HG02943 (cell line): ENCODE data around the gene ECPAS.
"Not testable (repeated sequence)": the region's sequence is repeated elsewhere in the genome, so short reads cannot be mapped to it uniquely, and the experiment has no call there.

ENCODE experiments used
- ATAC-seq: cut with Tn5 transposase; IDR thresholded peaks from one replicate; pipeline ENCODE4 v1.9.1; 2021; ENCODE audit warnings: mild to moderate bottlenecking, low read depth, moderate library complexity; ENCODE audit not compliant: unreplicated experiment

The ECPAS gene

DNA sequence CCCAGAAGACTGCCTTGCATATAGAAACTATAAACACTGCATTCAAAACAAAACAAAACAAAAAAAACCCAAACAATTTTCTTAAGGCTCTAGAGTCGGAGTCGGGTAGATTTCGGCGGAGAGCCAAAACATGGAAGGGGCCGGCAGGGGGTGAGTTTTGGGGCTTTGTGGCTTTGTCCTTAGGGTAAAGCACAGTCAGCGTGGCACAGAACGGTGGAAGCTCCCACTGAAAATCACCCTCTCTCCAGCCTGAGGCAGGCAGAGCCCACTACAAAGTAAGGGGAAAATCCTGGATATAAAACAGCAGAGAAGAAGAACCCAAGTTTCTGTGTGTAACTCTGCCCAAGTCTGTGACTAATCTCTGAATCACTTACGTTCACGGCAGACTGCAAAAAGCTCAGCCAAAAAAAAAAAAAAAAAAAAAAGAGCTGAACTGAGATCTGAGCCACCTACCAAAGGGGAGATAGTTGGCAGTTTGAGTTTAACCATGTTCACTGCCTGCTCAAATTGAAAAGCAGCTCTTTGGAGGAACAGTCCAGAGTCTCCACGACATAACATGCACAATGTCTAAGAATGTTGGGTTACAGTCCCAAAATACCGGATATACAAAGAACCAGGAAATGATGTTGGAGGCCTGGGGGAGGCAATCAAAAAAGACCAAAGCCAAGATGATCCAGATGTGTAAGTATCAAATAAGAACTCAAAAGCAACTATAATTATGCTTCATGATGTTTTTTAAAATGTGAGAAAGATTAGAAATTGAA, 127.5 kb downstream of the ECPAS start:
- no peak for ATAC-seq

DNA sequence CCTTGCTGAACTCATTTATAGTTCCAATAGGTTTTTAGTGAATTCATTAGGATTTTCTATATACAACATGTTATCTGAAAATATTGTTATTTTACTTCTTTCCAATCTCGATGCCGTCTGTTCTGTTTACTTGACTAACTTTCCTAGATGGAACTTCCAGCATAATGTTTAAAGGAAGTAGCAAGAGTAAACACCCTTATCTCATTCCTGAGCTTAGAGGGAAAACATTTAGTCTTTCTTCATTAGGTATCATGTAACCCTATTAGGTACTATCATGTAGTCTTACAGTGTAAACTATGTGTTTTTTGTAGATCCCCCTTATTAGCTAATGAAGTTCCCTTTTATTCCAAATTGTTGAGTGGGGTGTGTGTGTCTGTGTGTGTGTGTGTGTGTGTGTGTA, 131.6 kb downstream of the ECPAS start:
- ATAC-seq, result no peak

DNA sequence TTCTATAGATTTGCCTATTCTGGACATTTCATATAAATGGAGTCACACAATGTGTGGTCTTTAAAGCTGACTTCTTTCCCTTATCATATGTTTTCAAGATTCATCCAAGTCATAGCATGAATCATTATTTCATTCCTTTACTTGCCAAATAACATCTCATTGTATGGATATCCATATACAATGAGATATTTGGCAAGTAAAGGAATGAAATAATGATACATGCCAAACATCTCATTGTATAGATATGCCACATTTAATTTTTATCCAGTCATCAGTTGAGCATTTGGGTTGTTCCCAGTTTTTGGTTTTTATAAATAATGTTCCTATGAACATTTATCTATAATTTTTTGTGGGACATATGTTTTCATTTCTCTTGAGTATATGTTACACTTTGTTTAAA, 133.6 kb downstream of the ECPAS start:
- ATAC-seq, result no peak

DNA sequence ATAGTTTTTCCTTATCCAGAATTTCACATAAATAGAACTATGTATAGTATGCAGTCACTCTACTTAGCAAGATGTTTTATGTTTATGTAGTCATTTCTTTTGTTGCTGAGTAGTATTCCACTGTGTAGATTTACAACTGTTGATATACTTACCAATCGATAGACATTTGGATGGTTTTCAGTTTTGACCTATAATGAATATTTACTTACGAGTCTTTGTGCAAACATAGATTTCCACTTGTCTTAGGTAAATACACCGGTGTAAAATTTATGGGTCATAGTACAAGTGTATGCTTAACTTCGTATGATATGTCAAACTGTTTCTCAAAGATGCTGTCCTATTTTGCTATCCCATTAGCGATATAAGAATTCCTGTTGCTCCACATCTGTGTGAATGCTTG, 134.4 kb downstream of the ECPAS start:
- no peak for ATAC-seq

DNA sequence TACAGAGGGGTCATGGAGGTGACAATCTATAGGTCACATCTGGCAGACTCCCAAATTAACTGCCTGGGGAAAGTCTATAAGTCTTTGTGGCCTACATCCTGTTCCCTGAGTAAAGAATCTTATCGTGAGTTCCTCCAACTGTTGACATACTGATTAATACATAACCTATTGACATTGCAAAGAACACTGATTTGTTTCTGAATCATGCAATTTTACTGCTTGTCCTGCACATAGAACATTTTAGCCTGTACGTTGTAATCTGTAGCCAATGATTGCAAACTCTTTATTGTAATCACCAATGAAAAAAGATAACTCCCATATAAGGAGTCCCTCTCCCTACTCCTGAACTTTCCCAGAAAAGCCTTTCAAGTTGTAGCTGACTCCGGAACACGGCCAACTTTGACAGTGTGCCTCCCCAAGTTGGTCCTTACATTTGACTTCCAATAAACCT, 135.3 kb downstream of the ECPAS start:
- no peak for ATAC-seq

DNA sequence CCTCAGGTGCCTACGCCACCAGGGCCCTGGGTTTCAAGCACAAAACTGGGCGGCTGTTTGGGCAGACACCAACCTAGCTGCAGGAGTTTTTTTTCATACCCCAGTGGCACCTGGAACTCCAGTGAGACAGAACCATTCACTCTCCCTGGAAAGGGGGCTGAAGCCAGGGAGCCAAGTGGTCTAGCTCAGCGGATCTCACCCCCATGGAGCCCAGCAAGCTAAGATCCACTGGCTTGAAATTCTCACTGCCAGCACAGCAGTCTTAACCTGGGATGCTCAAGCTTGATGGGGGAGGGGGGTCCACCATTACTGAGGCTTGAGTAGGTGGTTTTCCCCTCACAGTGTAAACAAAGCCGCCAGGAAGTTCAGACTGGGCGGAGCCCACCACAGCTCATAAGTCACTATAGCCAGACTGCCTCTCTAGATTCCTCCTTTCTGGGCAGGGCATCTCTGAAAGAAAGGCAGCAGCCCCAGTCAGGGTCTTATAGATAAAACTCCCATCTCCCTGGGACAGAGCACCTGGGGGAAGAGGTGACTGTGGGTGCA, 149.8 kb downstream of the ECPAS start:
- ATAC-seq, result not testable (repeated sequence)

DNA sequence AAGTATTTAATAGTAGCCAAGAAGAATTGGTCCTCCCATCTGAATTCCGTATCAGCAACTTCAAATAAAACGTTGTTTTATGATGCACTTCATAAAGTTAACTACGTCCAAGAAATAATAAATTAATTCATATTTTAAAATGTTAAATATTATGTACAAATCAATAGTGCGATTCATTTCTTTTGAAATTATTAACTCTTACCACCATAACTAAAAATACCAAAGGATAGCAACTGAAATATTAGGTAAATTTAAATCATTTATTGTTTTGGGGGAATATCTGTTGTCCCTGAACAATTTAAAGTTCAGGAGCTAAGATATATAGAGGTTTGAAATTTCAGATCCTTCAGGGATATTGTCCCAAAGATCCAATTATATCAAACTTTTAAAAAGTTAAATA, 154.1 kb downstream of the ECPAS start, which contains the start of gene OR2K2:
TSS of gene OR2K2 (minus strand) at position 101 of the 400 bp plus-strand sequence. CDS start 1,791 bp downstream, outside the sequence.
- no peak for ATAC-seq

DNA sequence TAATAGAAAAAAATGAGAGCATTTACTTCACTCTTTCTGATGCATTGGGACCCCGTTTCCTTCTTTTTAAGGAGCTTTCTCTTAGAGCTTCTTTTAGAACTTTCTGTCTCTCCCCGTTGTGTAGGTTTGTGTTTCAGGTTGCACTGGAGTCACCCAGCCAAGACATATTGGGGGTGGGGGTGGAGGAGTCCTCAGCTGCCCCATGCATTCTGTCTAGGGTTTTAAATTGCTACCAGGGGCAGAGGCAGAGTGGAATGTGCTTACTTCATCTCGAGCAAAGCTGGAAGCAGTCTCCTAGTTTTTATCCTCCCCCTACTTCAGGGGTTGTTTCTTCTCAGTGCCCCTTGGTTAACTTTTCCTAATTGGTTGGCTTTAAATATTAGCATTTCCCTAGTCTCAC, 163.6 kb downstream of the ECPAS start:
- ATAC-seq, result no peak

DNA sequence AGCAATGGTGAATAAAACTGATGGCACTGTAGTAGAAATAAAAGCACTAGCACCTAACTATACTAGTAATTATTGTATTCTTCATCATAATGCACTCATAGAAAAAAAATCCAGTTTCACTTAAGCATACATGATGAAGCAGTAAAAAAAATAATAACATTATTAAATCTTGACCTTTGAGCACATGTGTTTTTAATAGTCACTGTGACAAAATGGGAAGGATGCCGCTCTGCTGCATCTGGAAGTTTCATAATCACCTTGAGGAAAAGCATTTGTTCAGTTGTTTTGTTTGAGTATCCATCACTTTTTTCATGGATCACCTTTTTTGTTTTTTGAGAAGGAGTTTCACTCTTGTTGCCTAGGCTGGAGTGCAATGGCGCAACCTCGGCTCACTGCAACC, 167.4 kb downstream of the ECPAS start:
- no peak for ATAC-seq
